GM12874 (cell line): ENCODE data around the gene SERPINE2.

Source experiments
- CTCF ChIP-seq: IDR thresholded peaks from 2 replicates; pipeline ENCODE4 v1.5.1; 2011; ENCODE audit warnings: low read depth, mild to moderate bottlenecking, control low read depth, low read length, moderate library complexity; ENCODE audit not compliant: insufficient read depth

Gene SERPINE2

GRCh38 chr2:224077773-224078507 is 38.9 kb upstream of the SERPINE2 start:
- TF ChIP-seq CTCF, result no peak

- no peak for TF ChIP-seq CTCF
Measured at GRCh38 chr2:224075588-224075987, 36.5 kb upstream of the SERPINE2 start.

GRCh38 chr2:224073676-224074075 is 34.6 kb upstream of the SERPINE2 start:
- TF ChIP-seq CTCF, result no peak

GRCh38 chr2:224072541-224073188 is 33.6 kb upstream of the SERPINE2 start:
- no peak for TF ChIP-seq CTCF

- TF ChIP-seq CTCF, result no peak
Measured at GRCh38 chr2:224069172-224069571, 30.1 kb upstream of the SERPINE2 start.

- TF ChIP-seq CTCF, result no peak
Measured at GRCh38 chr2:224063298-224063648, 24.2 kb upstream of the SERPINE2 start.

GRCh38 chr2:224062481-224063297 is 23.6 kb upstream of the SERPINE2 start:
- TF ChIP-seq CTCF, result no peak
